CD14-positive monocyte (primary cell): Measurements from ENCODE around the gene COX15. TPM values are rescaled to one million over a fixed set of nuclear protein-coding genes. Genes with fewer than 3 reads are reported as not detected.

Source experiments
- DNase-seq, 3 donors: peaks; one replicate each; pipeline ENCODE4 v3.0.0-alpha.2; 2011 to 2022
- H2AFZ ChIP-seq: 2 replicates; pipeline ENCODE4 v1.6.0; 2012; ENCODE audit warnings: mild to moderate bottlenecking, low read depth, low read length, inconsistent platforms; ENCODE audit not compliant: insufficient read depth, poor library complexity, severe bottlenecking
- H3K27ac ChIP-seq, 2 donors: 1 replicate in 1 of 2; 2 replicates in 1 of 2; pipeline ENCODE4 v1.5.1; 2012 to 2013; ENCODE audit warnings: low read length in 2 of 2, control low read depth in 1 of 2, inconsistent platforms in 1 of 2, low read depth in 1 of 2, mild to moderate bottlenecking in 1 of 2
- H3K27me3 ChIP-seq, 2 donors: one replicate each; pipeline versions ENCODE4 v1.6.0 to v1.6.1; 2011 to 2013; ENCODE audit warnings: low read length in 2 of 2; ENCODE audit not compliant: control insufficient read depth in 2 of 2, insufficient read depth in 2 of 2
- H3K36me3 ChIP-seq, 2 donors: replicated peaks in 1 of 2; 1 replicate in 1 of 2; 2 replicates in 1 of 2; pipeline versions ENCODE4 v1.5.1 to v1.6.1; 2012 to 2013; ENCODE audit warnings: low read length in 2 of 2, control low read depth in 1 of 2, inconsistent platforms in 1 of 2, mild to moderate bottlenecking in 1 of 2; ENCODE audit not compliant: insufficient read depth in 2 of 2, control insufficient read depth in 1 of 2
- H3K4me1 ChIP-seq, 2 donors: 1 replicate in 1 of 2; 2 replicates in 1 of 2; pipeline versions ENCODE4 v1.5.1 to v1.6.1; 2012 to 2013; ENCODE audit warnings: low read length in 2 of 2, control low read depth in 1 of 2, inconsistent platforms in 1 of 2, mild to moderate bottlenecking in 1 of 2, moderate library complexity in 1 of 2; ENCODE audit not compliant: insufficient read depth in 2 of 2, control insufficient read depth in 1 of 2
- H3K4me2 ChIP-seq: replicated peaks from 2 replicates; pipeline ENCODE3; 2012; ENCODE audit warnings: low read length, moderate library complexity, mild to moderate bottlenecking; ENCODE audit not compliant: poor library complexity, severe bottlenecking; ENCODE audit errors: extremely low read depth
- H3K4me3 ChIP-seq, 3 experiments: fragments of 200-600 bp in 1 of 3; sonication (generic) in 1 of 3; replicated peaks in 1 of 3; 1 replicate in 2 of 3; 2 replicates in 1 of 3; pipeline ENCODE4 v1.5.1; 2011 to 2013; ENCODE audit warnings: low read length in 3 of 3, mild to moderate bottlenecking in 3 of 3, control low read depth in 2 of 3, low read depth in 2 of 3, inconsistent platforms in 1 of 3, moderate library complexity in 1 of 3
- H3K79me2 ChIP-seq: 2 replicates; pipeline ENCODE4 v1.6.0; 2012; ENCODE audit warnings: mild to moderate bottlenecking, control low read depth, inconsistent platforms, low read length, moderate library complexity; ENCODE audit not compliant: insufficient read depth
- H3K9ac ChIP-seq: 2 replicates; pipeline ENCODE4 v1.6.0; 2017; ENCODE audit warnings: low read length, mild to moderate bottlenecking; ENCODE audit not compliant: insufficient read depth, poor library complexity, severe bottlenecking
- H3K9me3 ChIP-seq, 2 donors: replicated peaks in 1 of 2; 1 replicate in 1 of 2; 2 replicates in 1 of 2; pipeline versions ENCODE4 v1.5.1 to v1.6.1; 2012 to 2013; ENCODE audit warnings: low read length in 2 of 2, control low read depth in 1 of 2; ENCODE audit not compliant: control insufficient read depth in 1 of 2, insufficient read depth in 1 of 2
- H4K20me1 ChIP-seq: 2 replicates; pipeline ENCODE4 v1.6.0; 2012; ENCODE audit warnings: mild to moderate bottlenecking, low read length, control low read depth, moderate library complexity; ENCODE audit not compliant: insufficient read depth
- H3K27ac Mint-ChIP-seq, 7 donors: one replicate each; pipeline ENCODE4 v1.8.0; 2020; ENCODE audit warnings: mild to moderate bottlenecking in 7 of 7, mixed read lengths in 7 of 7, moderate library complexity in 6 of 7, inconsistent platforms in 2 of 7
- H3K27me3 Mint-ChIP-seq, 3 donors: one replicate each; pipeline ENCODE4 v1.8.0; 2021 to 2022; ENCODE audit warnings: low read depth in 3 of 3, mild to moderate bottlenecking in 3 of 3, mixed read lengths in 3 of 3, moderate library complexity in 3 of 3, inconsistent platforms in 1 of 3
- H3K36me3 Mint-ChIP-seq, 2 donors: one replicate each; pipeline ENCODE4 v1.8.0; 2020; ENCODE audit warnings: mixed read lengths in 2 of 2, inconsistent platforms in 1 of 2, mild to moderate bottlenecking in 1 of 2
- H3K4me1 Mint-ChIP-seq: one replicate; pipeline ENCODE4 v1.8.0; 2020; ENCODE audit warnings: mild to moderate bottlenecking, mixed read lengths
- H3K4me3 Mint-ChIP-seq, 2 donors: one replicate each; pipeline ENCODE4 v1.8.0; 2020; ENCODE audit warnings: mild to moderate bottlenecking in 2 of 2, mixed read lengths in 2 of 2, moderate library complexity in 1 of 2
- H3K9me3 Mint-ChIP-seq, 7 donors: one replicate each; pipeline ENCODE4 v1.8.0; 2020 to 2022; ENCODE audit warnings: mixed read lengths in 7 of 7, mild to moderate bottlenecking in 6 of 7, moderate library complexity in 6 of 7, inconsistent platforms in 2 of 7
- CTCF ChIP-seq: fragments of 200-600 bp; IDR thresholded peaks from one replicate; pipeline ENCODE4 v1.8.0; 2022; ENCODE audit warnings: antibody characterized with exemption, mild to moderate bottlenecking
- WGBS: methylation state at CpG from one replicate; pipeline ENCODE4 v1.1.5; 2013; ENCODE audit warnings: missing lambda C conversion rate; ENCODE audit not compliant: insufficient coverage; 5-methylcytosine and 5-hydroxymethylcytosine counted together
- intact Hi-C, 2 donors: fragments of 100-400 bp; cut with micrococcal nuclease; formaldehyde crosslinking; loops; one replicate each; pipeline versions ENCODE4 v1.15.0 to v1.15.1; 2023
- polyA plus RNA-seq, 3 donors: library from polyadenylated mRNA; depleted of rRNA in 1 of 3; unstranded in 2 of 3; stranded (reverse) in 1 of 3; fragments of 300-500 nt in 2 of 3; fragments of >200 nt in 1 of 3; fragmentation: Illumina TruSeq in 2 of 3; gene quantifications; 1 replicate in 2 of 3; 2 replicates in 1 of 3; pipeline ENCODE4 v1.2.3, GENCODE V29; 2012 to 2021

The COX15 gene
- polyA plus RNA-seq, 3 donors = 10.6 to 37.6 (median 35.7) TPM

- Histone ChIP-seq H3K4me3 (no peak overlapping the region), H4K20me1 (no peaks in the 10 kb centered on the region), H3K79me2 (no peaks in the 10 kb centered on the region), H3K36me3 (no peaks in the 10 kb centered on the region), H3K4me1 (no peaks in the 10 kb centered on the region), H3K27me3 (no peaks in the 10 kb centered on the region), H3K27ac (no peak overlapping the region), H3K4me2 (no peak overlapping the region), H3K9me3 (no peaks in the 10 kb centered on the region), H2AFZ (no peak overlapping the region), H3K9ac (no peak overlapping the region)
- Mint-ChIP-seq H3K27me3 (peaks cover 0 to 5% (median 0%) of the 10 kb centered on the region in 3 donors), H3K4me1 (peaks cover 6% of the 10 kb centered on the region), H3K9me3 (peaks cover 0 to 9% (median 5%) of the 10 kb centered on the region in 7 donors), H3K4me3 (no peak overlapping the region), H3K36me3 (peaks cover 6 to 13% of the 10 kb centered on the region in 2 donors), H3K27ac (peak overlapping the region in 1 of 7 donors; percentile 46)
- no peak for DNase-seq
- no peak for TF ChIP-seq CTCF
- 100% methylated on average over 1 of the region's 8 CpGs for WGBS
- intact Hi-C loops = no loop called here
Measured at GRCh38 chr10:99766302-99766681, 34.4 kb upstream of the COX15 start.

GRCh38 chr10:99765672-99766301 is 33.9 kb upstream of the COX15 start:
- Histone ChIP-seq H3K4me1 (no peaks in the 10 kb centered on the region), H3K79me2 (no peaks in the 10 kb centered on the region), H3K9me3 (no peaks in the 10 kb centered on the region), H3K36me3 (no peaks in the 10 kb centered on the region), H3K9ac (no peak overlapping the region), H2AFZ (no peak overlapping the region), H3K4me3 (no peak overlapping the region), H3K27ac (no peak overlapping the region), H3K27me3 (no peaks in the 10 kb centered on the region), H3K4me2 (no peak overlapping the region), H4K20me1 (no peaks in the 10 kb centered on the region)
- Mint-ChIP-seq H3K9me3 (peaks cover 0 to 9% (median 5%) of the 10 kb centered on the region in 7 donors), H3K27ac (no peak overlapping the region), H3K36me3 (peaks cover 10 to 18% of the 10 kb centered on the region in 2 donors), H3K4me3 (no peak overlapping the region), H3K4me1 (peaks cover 6% of the 10 kb centered on the region), H3K27me3 (peaks cover 0 to 5% (median under 1%) of the 10 kb centered on the region in 3 donors)
- TF ChIP-seq CTCF = no peak
- 92% methylated on average over 2 of the region's 4 CpGs for WGBS
- intact Hi-C loops = no loop called here
- DNase-seq = no peak
